Measurements from ENCODE around the gene MAGEA11. TPM values are rescaled to one million over a fixed set of nuclear protein-coding genes. Genes with fewer than 3 reads are reported as not detected.

MAGEA11 gene
- not detected in 5 replicates for total RNA-seq (2022; extraction: Qiagen RNA extraction; ENCODE audit: low read depth)

GRCh38 chrX:149711545-149712236 lies at the start of gene MAGEA11:
Gene MAGEA11, plus strand, starts transcription at chrX:149712060. Its CDS starts 1,100 bp downstream, at chrX:149713160.

Other genes starting within 250 kb of the MAGEA11 start
- gene IDS, start 206.8 kb upstream of the MAGEA11 start, total RNA-seq (2022; extraction: Qiagen RNA extraction; ENCODE audit: low read depth): 93.7 to 113 TPM (median 102 TPM) in 5 replicates
- 19.1 to 21.3 TPM (median 20.8 TPM) in 5 replicates for gene EOLA1, start 171.0 kb upstream of the MAGEA11 start, total RNA-seq (2022; extraction: Qiagen RNA extraction; ENCODE audit: low read depth)
- gene HSFX3, start 162.1 kb upstream of the MAGEA11 start, total RNA-seq (2022; extraction: Qiagen RNA extraction; ENCODE audit: low read depth): not detected in 5 replicates
- 0.11 TPM in 1 of 5 replicates, not detected in the others for gene MAGEA9B, start 124.6 kb upstream of the MAGEA11 start, total RNA-seq (2022; extraction: Qiagen RNA extraction; ENCODE audit: low read depth)
- 0.13 to 0.55 TPM in 2 of 5 replicates, not detected in the others for gene HSFX2, start 116.7 kb upstream of the MAGEA11 start, total RNA-seq (2022; extraction: Qiagen RNA extraction; ENCODE audit: low read depth)
- 27.3 to 32.0 TPM (median 29.9 TPM) in 5 replicates for gene TMEM185A, start 80.3 kb upstream of the MAGEA11 start, total RNA-seq (2022; extraction: Qiagen RNA extraction; ENCODE audit: low read depth)
- 0.14 to 0.40 TPM (median 0.34 TPM) in 5 replicates for gene HSFX1, start 62.0 kb downstream of the MAGEA11 start, total RNA-seq (2022; extraction: Qiagen RNA extraction; ENCODE audit: low read depth)
- not detected in 5 replicates for gene MAGEA9, start 69.9 kb downstream of the MAGEA11 start, total RNA-seq (2022; extraction: Qiagen RNA extraction; ENCODE audit: low read depth)
- not detected in 5 replicates for gene MAGEA8, start 169.1 kb downstream of the MAGEA11 start, total RNA-seq (2022; extraction: Qiagen RNA extraction; ENCODE audit: low read depth)
- not detected in 5 replicates for gene HSFX4, start 217.5 kb downstream of the MAGEA11 start, total RNA-seq (2022; extraction: Qiagen RNA extraction; ENCODE audit: low read depth)
- gene EOLA2, start 226.4 kb downstream of the MAGEA11 start, total RNA-seq (2022; extraction: Qiagen RNA extraction; ENCODE audit: low read depth): 56.4 to 64.9 TPM (median 59.2 TPM) in 5 replicates

All from A549 treated with RU486 at 1 μM for 4 hours (cell line).